Naive thymus-derived CD4-positive, alpha-beta T cell (primary cell): ENCODE measurements around the gene SETD3. TPM values are rescaled to one million over a fixed set of nuclear protein-coding genes. Genes with fewer than 3 reads are reported as not detected.

ENCODE experiments used
- ATAC-seq: fragments of 150-1000 bp; cut with Tn5 transposase; 2 replicates; pipeline ENCODE4 v1.10.0; 2021; ENCODE audit warnings: mild to moderate bottlenecking, moderate library complexity
- CTCF ChIA-PET: fragments of 350-600 bp; sonication (Branson Sonifier 250); formaldehyde crosslinking; loops from one replicate; lab custom pipeline; 2021; ENCODE audit warnings: antibody characterized with exemption; lab: Charles Lee
- POLR2A ChIA-PET: fragments of 350-600 bp; sonication (Branson Sonifier 250); formaldehyde crosslinking; loops from one replicate; lab custom pipeline; 2021; ENCODE audit warnings: antibody characterized with exemption, inconsistent platforms; lab: Charles Lee
- DNase-seq, 9 donors: peaks; one replicate each; pipeline versions ENCODE4 v3.0.0 to v3.0.0-alpha.2; 2020 to 2022; ENCODE audit warnings: mixed read lengths in 1 of 9
- H3K27ac ChIP-seq: one replicate; pipeline ENCODE4 v1.7.0; 2013; ENCODE audit warnings: mild to moderate bottlenecking, low read depth, low read length, moderate library complexity
- H3K27me3 ChIP-seq, 2 donors: one replicate each; pipeline ENCODE4 v1.7.0; 2013; ENCODE audit warnings: low read length in 2 of 2, mild to moderate bottlenecking in 2 of 2, moderate library complexity in 2 of 2; ENCODE audit not compliant: control insufficient read depth in 2 of 2, insufficient read depth in 2 of 2
- H3K36me3 ChIP-seq, 3 experiments: 1 replicate in 2 of 3; 2 replicates in 1 of 3; pipeline ENCODE4 v1.7.0; 2013; ENCODE audit warnings: low read length in 3 of 3, mild to moderate bottlenecking in 3 of 3, moderate library complexity in 1 of 3; ENCODE audit not compliant: insufficient read depth in 3 of 3, control insufficient read depth in 2 of 3
- H3K4me1 ChIP-seq, 2 donors: one replicate each; pipeline ENCODE4 v1.7.0; 2013; ENCODE audit warnings: low read length in 2 of 2, mild to moderate bottlenecking in 2 of 2, moderate library complexity in 1 of 2; ENCODE audit not compliant: control insufficient read depth in 2 of 2, insufficient read depth in 2 of 2
- H3K4me3 ChIP-seq: 2 replicates; pipeline ENCODE4 v1.7.0; 2013; ENCODE audit warnings: mild to moderate bottlenecking, low read length
- H3K9me3 ChIP-seq, 3 experiments: 1 replicate in 2 of 3; 2 replicates in 1 of 3; pipeline ENCODE4 v1.7.0; 2013; ENCODE audit warnings: low read length in 3 of 3; ENCODE audit not compliant: control insufficient read depth in 2 of 3
- H3K27ac Mint-ChIP-seq, 9 donors: one replicate each; pipeline ENCODE4 v1.8.0; 2020 to 2022; ENCODE audit warnings: mixed read lengths in 9 of 9, mild to moderate bottlenecking in 8 of 9, moderate library complexity in 5 of 9, inconsistent platforms in 2 of 9
- H3K27me3 Mint-ChIP-seq, 5 donors: one replicate each; pipeline ENCODE4 v1.8.0; 2021 to 2022; ENCODE audit warnings: mixed read lengths in 5 of 5, mild to moderate bottlenecking in 1 of 5
- H3K36me3 Mint-ChIP-seq, 5 donors: one replicate each; pipeline ENCODE4 v1.8.0; 2020 to 2022; ENCODE audit warnings: mixed read lengths in 5 of 5, mild to moderate bottlenecking in 3 of 5, inconsistent platforms in 1 of 5
- H3K4me1 Mint-ChIP-seq, 7 donors: one replicate each; pipeline ENCODE4 v1.8.0; 2020 to 2022; ENCODE audit warnings: mixed read lengths in 7 of 7, mild to moderate bottlenecking in 3 of 7, inconsistent platforms in 1 of 7
- H3K4me3 Mint-ChIP-seq, 10 donors: one replicate each; pipeline ENCODE4 v1.8.0; 2020 to 2022; ENCODE audit warnings: mild to moderate bottlenecking in 10 of 10, mixed read lengths in 10 of 10, moderate library complexity in 6 of 10, inconsistent platforms in 2 of 10
- H3K9me3 Mint-ChIP-seq, 11 donors: one replicate each; pipeline ENCODE4 v1.8.0; 2020 to 2022; ENCODE audit warnings: mixed read lengths in 11 of 11, mild to moderate bottlenecking in 4 of 11, inconsistent platforms in 1 of 11, moderate library complexity in 1 of 11
- intact Hi-C, 2 donors: fragments of 100-400 bp; cut with micrococcal nuclease; formaldehyde crosslinking; loops; one replicate each; pipeline ENCODE4 v1.15.1; 2023
- polyA plus RNA-seq, 2 donors: library from polyadenylated mRNA; unstranded; fragments of 300-500 nt; fragmentation: Illumina TruSeq; gene quantifications; one replicate each; pipeline ENCODE4 v1.2.3, GENCODE V29; 2021
- total RNA-seq, 6 experiments: library from RNA in 5 of 6; stranded (reverse) in 5 of 6; gene quantifications; 1 replicate in 5 of 6; 2 replicates in 1 of 6; pipeline ENCODE4 v1.2.3 and lab custom pipeline; 2021 to 2026

SETD3 gene
- total and polyA plus RNA-seq, 7 experiments from 2014 or later = 32.2 to 59.4 (median 53.0) TPM

DNA sequence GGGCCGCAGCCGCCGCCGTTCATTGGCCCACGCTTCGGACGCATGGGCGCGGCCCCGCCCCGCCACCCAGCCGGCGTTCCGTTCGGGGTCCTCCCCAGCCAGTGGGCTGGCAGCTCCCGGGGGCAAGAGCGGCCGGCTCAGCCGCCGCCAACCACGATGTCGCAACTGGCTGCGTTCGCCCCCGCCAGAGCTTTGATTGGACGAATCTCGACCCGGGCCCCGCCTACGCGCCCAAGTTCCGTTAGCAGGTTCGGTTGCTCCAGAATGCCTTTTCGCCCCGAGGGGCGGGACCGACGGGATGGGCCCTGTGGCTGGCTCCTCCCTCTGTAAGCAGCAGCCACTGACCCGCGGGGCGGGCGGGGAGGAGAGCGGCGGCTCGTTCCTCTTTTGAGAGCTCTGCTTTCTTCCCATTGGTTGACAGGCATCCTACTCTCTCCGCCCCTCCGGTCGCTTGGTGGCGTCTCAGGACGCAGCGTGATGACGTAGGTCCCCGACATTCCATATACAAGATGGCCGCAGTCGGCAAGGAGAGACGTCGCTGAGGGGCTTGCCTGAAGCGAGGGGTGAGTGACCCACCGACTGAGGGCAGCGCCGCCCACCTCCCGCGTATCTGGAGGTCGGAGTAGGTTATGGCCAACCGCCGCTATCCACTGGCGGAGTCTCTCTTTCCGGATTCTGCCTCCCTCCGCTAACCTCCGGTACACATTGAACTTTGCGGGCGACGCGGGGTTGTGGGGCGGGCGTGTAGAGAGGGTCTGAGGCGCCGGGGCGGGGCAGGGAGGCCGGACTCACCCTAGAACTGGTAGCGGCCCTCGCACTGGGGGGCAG is 472 bp upstream of the SETD3 start, which contains the start of gene CCNK:
Gene CCNK (plus strand): TSS at position 493 of the 828 bp plus-strand sequence. CDS start 11,269 bp downstream, outside the sequence.
- H3K4me3 Mint-ChIP-seq = peak within 1 kb of the TSS; percentile 89 to 100 (median 98)
- H3K27ac Mint-ChIP-seq = peak within 1 kb of the TSS; percentile 95 to 99 (median 98)
- H3K36me3 Mint-ChIP-seq = no peaks in the 10 kb centered on the region
- H3K9me3 Mint-ChIP-seq = peaks cover 0 to 1% (median 0%) of the 10 kb centered on the region in 11 donors
- H3K4me1 Mint-ChIP-seq = peaks cover 44 to 79% (median 70%) of the 10 kb centered on the region in 7 donors
- Histone ChIP-seq H3K9me3 (no peaks in the 10 kb centered on the region), H3K27me3 (no peaks in the 10 kb centered on the region), H3K36me3 (peaks cover 0 to 6% (median 0%) of the 10 kb centered on the region in 3 experiments), H3K27ac (peak within 1 kb of the TSS; percentile 93), H3K4me3 (peak within 1 kb of the TSS; percentile 86), H3K4me1 (peaks cover 26 to 34% of the 10 kb centered on the region in 2 donors)
- intact Hi-C loops = loop anchor here (1.0 to 10.0 kb wide), 9 partner anchors 123 to 894 kb away; partner anchors contain the start of genes CCDC85C (in 2 of the 2), CYP46A1 (in 2 of the 2), EML1 (in 1 of the 2) and EVL (in 1 of the 2)
- POLR2A ChIA-PET = interaction anchor here (0.6 to 1.7 kb wide), 16 partner anchors 9 to 1879 kb away, joined by 3 to 38 read pairs (median 3); partner anchors contain the start of genes CCDC85C and CYP46A1
- no peaks in the 10 kb centered on the region for H3K27me3 Mint-ChIP-seq
- DNase-seq (peak; percentile 98 to 100 (median 100)), ATAC-seq (peak; percentile 92)
- CTCF ChIA-PET = interaction anchor here (0.6 to 1.0 kb wide), 3 partner anchors 45 to 418 kb away, joined by 3 to 4 read pairs (median 3); no protein-coding TSS in a partner anchor

- no peak for DNase-seq
These were observed 1.3 kb downstream of the SETD3 start for GRCh38 chr14:99479160-99479905.

GRCh38 chr14:99478128-99478527 is 2.5 kb downstream of the SETD3 start:
- Histone ChIP-seq H3K27ac (no peak overlapping the region), H3K36me3 (peaks cover 0 to 6% (median 0%) of the 10 kb centered on the region in 3 experiments), H3K27me3 (no peaks in the 10 kb centered on the region), H3K9me3 (no peaks in the 10 kb centered on the region), H3K4me1 (peaks cover 24 to 28% of the 10 kb centered on the region in 2 donors), H3K4me3 (no peak overlapping the region)
- H3K9me3 Mint-ChIP-seq = peaks cover 0 to 1% (median 0%) of the 10 kb centered on the region in 11 donors
- no peak for ATAC-seq
- no peaks in the 10 kb centered on the region for H3K36me3 Mint-ChIP-seq
- peak overlapping the region in 2 of 9 donors; percentile 6 to 46 for H3K27ac Mint-ChIP-seq
- ChIA-PET CTCF (no interaction called here), POLR2A (interaction anchor here (0.7 kb wide), 1 partner anchor 29 kb away, joined by 3 read pairs; no protein-coding TSS in a partner anchor)
- intact Hi-C loops = no loop called here
- H3K4me3 Mint-ChIP-seq = peak overlapping the region in 7 of 10 donors; percentile 0 to 94 (median 43)
- H3K4me1 Mint-ChIP-seq = peaks cover 29 to 70% (median 58%) of the 10 kb centered on the region in 7 donors
- DNase-seq = no peak
- no peaks in the 10 kb centered on the region for H3K27me3 Mint-ChIP-seq

More at GRCh38 chr14:99479160-99479905, 1.3 kb downstream of the SETD3 start:
- ChIA-PET CTCF (no interaction called here), POLR2A (no interaction called here)
- Mint-ChIP-seq H3K27ac (peak overlapping the region in 8 of 9 donors; percentile 64 to 89 (median 73)), H3K9me3 (peaks cover 0 to 1% (median 0%) of the 10 kb centered on the region in 11 donors), H3K4me3 (peak overlapping the region; percentile 79 to 99 (median 94)), H3K36me3 (no peaks in the 10 kb centered on the region), H3K27me3 (no peaks in the 10 kb centered on the region), H3K4me1 (peaks cover 40 to 75% (median 64%) of the 10 kb centered on the region in 7 donors)
- Histone ChIP-seq H3K36me3 (peaks cover 0 to 6% (median 0%) of the 10 kb centered on the region in 3 experiments), H3K27ac (peak overlapping the region; percentile 75), H3K4me1 (peaks cover 26 to 34% of the 10 kb centered on the region in 2 donors), H3K4me3 (peak overlapping the region; percentile 56), H3K27me3 (no peaks in the 10 kb centered on the region), H3K9me3 (no peaks in the 10 kb centered on the region)
- intact Hi-C loops = no loop called here
- ATAC-seq = no peak

DNA sequence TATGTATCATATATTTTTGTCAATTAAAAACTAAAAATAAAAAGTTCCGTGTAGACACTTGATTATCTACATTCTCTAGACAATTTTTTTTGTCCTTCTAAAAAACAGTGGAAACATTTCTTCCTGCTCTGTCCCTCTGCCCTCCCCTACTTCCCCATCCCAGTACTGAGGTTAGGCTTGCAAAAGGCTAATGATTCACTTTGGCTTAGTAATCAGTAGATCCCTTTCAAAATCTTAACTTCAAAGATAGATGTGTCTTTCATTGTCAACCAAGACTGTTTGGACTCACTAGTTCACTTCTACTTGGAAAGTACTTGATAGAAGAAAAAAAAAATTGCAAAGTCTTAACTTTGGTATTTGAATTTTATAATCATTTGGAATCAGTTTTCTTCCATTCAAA is 3.8 kb downstream of the SETD3 start:
- H3K36me3 ChIP-seq = peaks cover 0 to 6% (median 0%) of the 10 kb centered on the region in 3 experiments
- peaks cover 12 to 15% of the 10 kb centered on the region in 2 donors for H3K4me1 ChIP-seq
- H3K27me3 ChIP-seq = no peaks in the 10 kb centered on the region
- H3K4me3 ChIP-seq = no peak overlapping the region
- intact Hi-C loops = no loop called here
- Mint-ChIP-seq H3K27ac (no peak overlapping the region), H3K4me1 (peaks cover 22 to 63% (median 54%) of the 10 kb centered on the region in 7 donors), H3K9me3 (peaks cover 0 to 1% (median 0%) of the 10 kb centered on the region in 11 donors), H3K36me3 (no peaks in the 10 kb centered on the region), H3K27me3 (no peaks in the 10 kb centered on the region), H3K4me3 (no peak overlapping the region)
- H3K27ac ChIP-seq = no peak overlapping the region
- POLR2A ChIA-PET = interaction anchor here (0.6 to 0.7 kb wide), 2 partner anchors 20 to 1034 kb away, joined by 3 read pairs; no protein-coding TSS in a partner anchor
- ATAC-seq (no peak), DNase-seq (no peak)
- CTCF ChIA-PET = no interaction called here
- no peaks in the 10 kb centered on the region for H3K9me3 ChIP-seq

DNA sequence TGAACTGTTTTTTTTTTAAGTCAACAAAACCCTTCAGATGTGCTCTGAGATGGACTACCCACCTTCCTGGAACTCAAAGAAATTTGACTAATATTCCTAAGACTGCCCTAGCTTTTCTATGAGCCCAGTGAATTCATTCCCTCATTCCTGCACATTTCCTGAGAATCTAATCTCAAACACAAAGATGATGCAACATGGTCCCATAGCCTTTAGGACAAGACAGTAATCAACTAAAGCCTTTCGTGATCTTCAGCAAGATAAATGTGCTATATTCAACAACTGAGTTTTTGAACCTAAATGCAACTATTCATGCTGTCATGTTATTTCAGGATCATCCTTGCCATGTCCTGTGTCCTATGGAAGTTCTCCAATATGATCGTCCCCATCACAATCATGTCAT is 5.0 kb downstream of the SETD3 start:
- POLR2A ChIA-PET = no interaction called here

DNA sequence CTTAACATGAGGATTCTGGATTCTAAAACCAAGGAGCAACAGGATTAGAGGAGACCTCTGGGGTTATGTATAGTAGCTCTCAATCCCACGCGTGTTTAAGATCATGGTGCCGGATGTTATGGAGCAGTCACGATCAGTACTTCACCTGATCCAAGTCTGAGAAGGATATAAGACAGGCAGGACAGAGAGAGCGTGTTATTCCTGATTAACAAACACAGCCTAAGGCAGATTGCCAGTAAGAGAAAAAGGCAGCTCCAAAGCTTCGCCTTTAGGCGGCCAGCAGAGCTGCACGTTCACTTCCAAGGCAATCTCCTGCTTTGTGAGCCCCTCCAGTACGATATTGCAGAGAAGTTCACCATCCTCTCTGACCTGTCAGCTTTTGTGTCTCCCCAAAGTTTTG is 5.5 kb downstream of the SETD3 start:
- peaks cover 12 to 15% of the 10 kb centered on the region in 2 donors for H3K4me1 ChIP-seq

More for the DNA sequence above, 5.0 kb downstream of the SETD3 start:
- CTCF ChIA-PET = no interaction called here
- H3K9me3 ChIP-seq = no peaks in the 10 kb centered on the region
- H3K4me1 ChIP-seq = peaks cover 12 to 15% of the 10 kb centered on the region in 2 donors
- Mint-ChIP-seq H3K27me3 (no peaks in the 10 kb centered on the region), H3K4me1 (peaks cover 22 to 64% (median 55%) of the 10 kb centered on the region in 7 donors), H3K27ac (no peak overlapping the region), H3K9me3 (no peaks in the 10 kb centered on the region), H3K36me3 (no peaks in the 10 kb centered on the region), H3K4me3 (no peak overlapping the region)
- no peak for ATAC-seq
- intact Hi-C loops = no loop called here
- no peaks in the 10 kb centered on the region for H3K27me3 ChIP-seq
- H3K4me3 ChIP-seq = no peak overlapping the region
- H3K36me3 ChIP-seq = no peaks in the 10 kb centered on the region
- no peak for DNase-seq
- H3K27ac ChIP-seq = no peak overlapping the region

More for the DNA sequence above, 5.5 kb downstream of the SETD3 start:
- H3K27me3 Mint-ChIP-seq = no peaks in the 10 kb centered on the region
- H3K9me3 ChIP-seq = no peaks in the 10 kb centered on the region
- H3K27ac ChIP-seq = no peak overlapping the region
- no peaks in the 10 kb centered on the region for H3K9me3 Mint-ChIP-seq
- ATAC-seq (no peak), DNase-seq (no peak)
- intact Hi-C loops = no loop called here
- no peak overlapping the region for H3K27ac Mint-ChIP-seq
- H3K36me3 Mint-ChIP-seq = no peaks in the 10 kb centered on the region
- peaks cover 22 to 69% (median 60%) of the 10 kb centered on the region in 7 donors for H3K4me1 Mint-ChIP-seq
- H3K4me3 Mint-ChIP-seq = no peak overlapping the region
- no peak overlapping the region for H3K4me3 ChIP-seq
- H3K36me3 ChIP-seq = no peaks in the 10 kb centered on the region
- ChIA-PET CTCF (no interaction called here), POLR2A (no interaction called here)
- no peaks in the 10 kb centered on the region for H3K27me3 ChIP-seq
